Measurements from ENCODE around the gene FLNB.
"Not testable (repeated sequence)": the region's sequence is repeated elsewhere in the genome, so short reads cannot be mapped to it uniquely, and the experiment has no call there.

The FLNB gene

DNA sequence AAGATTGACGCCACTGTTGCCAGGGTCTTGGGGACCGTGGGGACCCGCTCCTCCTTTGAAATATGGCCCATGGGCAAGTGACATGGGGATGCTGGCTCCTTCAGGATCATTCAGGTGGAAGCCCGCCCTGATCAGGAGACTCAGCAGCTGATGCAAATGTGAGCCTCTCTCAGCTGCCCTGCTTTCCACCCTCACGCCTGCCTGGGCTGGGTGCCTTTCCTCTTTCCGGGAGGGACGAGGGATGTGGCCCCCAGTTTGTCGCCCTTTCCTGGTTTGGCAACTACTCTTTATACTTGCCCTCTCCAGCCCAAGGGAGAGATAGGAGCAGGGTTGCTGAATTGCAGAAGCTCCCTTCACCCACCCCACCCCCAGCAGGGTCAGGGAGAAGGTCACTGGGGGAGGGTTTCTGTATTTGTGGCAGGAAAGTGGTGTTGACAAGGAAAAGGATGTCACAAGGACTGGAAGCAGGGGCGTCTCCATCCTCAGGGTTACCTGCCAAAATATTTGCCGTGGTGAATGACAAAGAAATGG is 180.8 kb downstream of the FLNB start:
- DNase-seq = no peak

DNA sequence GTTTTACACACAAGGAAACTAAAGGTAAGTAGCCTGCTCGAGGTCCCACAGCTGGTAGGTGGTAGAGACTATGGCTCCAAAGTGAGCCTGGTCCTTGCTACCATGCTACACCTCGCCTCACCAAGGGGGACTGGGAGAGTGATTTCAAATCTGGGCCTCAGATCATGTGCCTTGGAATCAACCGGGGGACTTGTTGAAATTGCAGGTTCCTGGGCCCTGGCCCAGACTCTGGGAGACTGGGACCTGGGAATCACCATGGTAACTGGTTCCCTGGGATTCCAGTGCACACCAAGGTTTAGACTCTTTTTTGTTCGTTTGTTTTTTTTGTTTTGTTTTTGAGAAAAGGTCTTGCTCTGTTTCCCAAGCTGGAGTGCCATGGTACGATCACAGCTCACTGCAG is 181.5 kb downstream of the FLNB start:
- no peak for DNase-seq

DNA sequence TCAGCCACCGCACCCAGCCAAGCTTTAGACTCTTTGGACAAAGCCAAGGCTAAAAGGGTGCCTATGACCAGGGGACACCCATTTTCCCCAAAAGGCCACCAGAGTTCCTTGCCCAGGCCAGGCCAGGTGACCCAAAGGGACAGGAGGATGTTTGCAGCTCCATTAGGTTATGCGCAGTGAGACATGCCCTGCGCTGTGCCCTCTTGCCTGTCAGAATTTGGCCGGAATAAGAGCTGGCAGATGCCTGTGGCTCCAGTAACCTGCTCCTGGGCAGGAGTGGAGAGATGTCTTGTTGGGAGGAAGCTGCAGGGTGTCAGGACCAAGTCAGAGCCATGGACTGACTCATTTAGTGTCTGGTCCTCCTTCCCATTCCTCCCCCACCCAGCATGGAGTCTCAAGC is 182.1 kb downstream of the FLNB start:
- no peak for DNase-seq

DNA sequence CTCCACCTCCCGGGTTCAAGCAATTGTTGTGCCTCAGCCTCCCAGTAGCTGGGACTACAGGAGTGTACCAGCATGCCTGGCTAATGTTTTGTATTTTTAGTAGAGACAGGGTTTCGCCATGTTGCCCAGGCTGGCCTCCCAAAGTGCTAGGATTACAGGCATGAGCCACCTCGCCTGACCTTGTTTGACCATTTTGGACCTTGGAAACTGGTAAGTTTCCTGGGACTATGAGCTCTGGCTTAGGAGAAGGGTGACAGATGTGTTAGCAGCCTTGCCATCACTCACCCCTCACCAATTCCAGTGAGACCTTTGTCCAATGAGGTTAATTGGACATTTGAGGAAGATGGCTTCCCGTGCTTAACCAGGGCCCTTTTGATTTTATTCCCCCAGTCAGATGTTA is 182.7 kb downstream of the FLNB start:
- DNase-seq = no peak

DNA sequence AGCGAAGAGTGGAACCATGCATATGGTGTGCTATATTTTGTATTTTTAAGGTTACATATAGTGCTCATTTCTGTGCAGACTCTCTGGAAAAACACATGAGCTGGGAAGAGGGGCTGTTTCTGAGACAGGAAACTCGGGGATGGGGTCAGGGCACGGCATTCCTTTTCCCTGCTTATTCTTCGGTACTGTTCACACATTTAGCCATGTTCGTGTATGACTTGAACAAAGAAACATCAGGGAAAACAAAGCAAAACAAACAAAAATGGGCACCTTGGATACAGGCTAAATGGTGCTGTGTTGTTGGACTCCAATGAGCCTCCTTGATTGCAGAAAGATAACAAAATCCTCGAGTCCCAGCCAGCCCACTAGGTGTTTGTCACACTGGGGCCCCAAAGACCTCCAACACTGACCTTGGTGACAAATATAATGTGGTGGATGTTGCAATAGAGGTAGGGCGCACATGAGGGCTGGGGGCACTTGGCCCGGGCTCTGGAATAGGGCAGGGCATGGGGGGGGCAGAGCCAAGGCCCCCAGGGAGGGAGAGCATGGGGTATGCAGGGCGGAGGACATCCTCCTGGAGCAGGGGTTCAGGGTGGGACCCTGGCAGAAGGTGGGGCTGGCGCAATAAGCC is 183.3 kb downstream of the FLNB start:
- no peak for DNase-seq

DNA sequence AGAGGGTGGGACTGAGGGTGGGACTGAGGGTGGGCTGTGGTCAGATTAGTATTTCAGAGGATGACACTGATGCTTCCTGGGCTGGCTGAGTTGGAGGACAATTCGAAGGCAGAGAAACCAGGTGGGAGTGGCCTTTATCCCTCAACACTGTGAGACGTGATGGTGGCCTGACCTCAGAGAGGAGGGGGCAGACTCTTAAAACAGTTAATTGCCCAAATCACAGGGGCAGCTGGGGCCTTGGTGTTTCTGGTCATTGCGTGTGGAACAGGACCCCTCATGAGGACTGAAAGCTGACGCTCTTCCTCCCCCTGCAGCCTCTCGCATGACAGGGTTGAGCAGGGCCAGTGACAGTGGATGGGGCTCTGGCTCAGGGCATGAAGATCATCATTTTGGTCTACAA is 183.8 kb downstream of the FLNB start:
- DNase-seq = no peak

DNA sequence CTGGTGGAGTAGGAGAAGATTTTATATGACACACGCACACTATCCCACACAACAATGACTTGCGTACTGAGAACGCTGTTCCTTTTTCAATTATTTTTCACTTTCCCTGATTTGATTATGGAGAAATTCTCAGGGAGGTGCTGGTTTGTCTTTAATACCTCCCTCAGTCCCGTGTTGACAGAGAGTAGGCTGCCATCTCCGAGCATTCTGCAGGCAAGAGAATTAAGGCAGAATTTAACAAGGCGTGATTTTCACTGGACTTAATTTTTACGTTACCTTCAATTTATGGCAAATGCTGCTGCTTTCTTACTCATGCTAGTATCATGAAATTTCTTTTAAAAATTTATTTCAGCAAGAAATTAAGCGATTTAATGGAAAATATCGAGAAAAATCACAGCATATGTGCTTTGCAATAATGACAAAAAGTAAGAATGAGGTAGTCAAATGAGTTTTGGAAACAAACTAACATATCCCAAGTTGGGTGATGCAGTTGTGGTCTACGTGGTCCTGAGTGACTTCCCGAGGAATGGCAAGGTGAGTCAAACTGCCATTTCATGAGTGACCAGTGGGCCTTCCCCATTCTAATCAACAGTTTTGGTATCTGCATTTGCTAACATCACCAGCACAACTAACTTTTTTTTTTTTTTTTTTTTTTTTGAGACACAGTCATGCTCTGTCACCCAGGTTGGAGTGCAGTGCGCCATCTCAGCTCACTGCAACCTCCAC is 185.6 kb downstream of the FLNB start:
- DNase-seq = no peak

DNA sequence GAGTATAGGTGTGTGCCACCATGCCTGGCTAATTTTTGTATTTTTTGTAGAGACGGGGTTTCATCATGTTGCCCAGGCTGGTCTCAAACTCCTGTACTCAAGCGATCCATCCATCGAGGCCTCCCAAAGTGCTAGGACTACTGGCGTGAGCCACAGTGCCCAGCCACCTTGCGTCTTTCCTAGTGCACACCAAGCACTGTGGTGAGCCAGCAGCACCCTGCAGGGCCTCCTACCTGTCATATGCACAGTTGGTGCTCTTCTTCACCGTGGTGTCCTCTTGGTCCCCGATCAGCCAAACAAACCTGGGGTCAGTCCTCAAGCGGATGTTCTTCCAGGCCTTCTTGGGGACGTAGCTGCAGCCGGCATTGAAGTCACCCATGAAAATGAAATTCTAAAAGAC is 189.4 kb downstream of the FLNB start:
- DNase-seq = no peak

DNA sequence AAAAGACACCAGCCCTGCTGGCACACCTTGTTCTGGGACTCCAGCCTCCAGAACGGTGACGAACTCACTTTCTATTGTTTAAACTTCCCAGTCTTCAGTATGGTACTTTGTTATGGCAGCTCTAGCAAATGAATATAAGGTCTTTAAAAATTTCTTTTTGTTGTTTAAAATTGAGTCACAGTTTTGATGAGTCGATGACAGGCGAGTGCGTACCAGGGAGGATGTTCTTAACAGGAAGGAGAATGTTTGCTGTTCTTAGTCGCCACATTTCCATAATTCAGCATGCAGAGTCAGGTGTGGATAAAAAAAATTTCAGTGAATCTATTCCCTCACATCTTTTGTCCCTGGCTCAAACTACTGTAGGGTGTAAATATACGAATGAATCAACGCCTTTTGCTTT is 190.1 kb downstream of the FLNB start:
- no peak for DNase-seq

DNA sequence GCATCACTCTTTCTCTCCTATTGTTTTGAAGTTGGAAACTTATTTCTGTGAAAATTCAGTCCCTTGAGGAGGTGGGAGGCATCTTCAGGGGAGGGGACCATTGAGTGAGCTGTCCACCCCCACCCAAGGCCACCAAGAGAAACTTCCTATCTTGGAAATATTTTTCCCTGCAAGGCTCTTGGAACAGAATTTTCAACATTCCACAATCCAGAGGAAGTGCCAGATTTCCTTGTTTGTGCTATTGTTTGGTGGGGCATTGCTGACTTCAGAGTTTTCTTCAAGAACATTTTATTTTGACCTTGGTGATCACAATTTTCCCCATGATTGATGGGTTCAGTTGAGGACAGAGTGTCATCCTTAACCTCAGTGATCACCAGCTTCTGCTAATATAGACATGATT is 190.6 kb downstream of the FLNB start:
- no peak for DNase-seq

DNA sequence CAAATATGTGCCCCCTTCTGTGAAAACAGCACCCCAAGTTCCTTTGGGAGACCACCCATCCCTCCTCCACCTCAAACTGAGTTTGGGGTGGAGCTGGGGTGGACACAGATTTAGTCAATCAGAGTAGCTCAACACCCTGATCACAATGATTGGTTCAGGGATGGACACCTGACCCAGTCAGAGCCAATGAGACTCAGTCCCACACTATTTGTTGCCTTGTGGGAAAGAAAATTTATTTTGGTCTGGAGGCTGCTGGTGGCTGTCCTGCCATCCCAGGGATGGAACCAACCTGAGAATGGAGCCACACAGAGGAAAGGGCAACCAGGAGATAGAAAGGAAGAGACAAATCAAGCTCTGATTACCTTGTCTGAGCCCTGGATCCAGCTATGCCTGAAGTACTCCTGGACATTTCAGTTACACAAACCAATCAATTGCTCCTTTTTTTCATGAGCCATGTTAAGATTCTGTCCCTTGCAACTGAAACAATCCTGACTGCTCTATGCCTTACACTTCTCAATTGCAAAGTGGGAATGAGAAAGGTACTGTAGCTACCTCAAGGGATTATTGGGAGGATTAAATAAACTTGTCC is 192.0 kb downstream of the FLNB start:
- no peak for DNase-seq

DNA sequence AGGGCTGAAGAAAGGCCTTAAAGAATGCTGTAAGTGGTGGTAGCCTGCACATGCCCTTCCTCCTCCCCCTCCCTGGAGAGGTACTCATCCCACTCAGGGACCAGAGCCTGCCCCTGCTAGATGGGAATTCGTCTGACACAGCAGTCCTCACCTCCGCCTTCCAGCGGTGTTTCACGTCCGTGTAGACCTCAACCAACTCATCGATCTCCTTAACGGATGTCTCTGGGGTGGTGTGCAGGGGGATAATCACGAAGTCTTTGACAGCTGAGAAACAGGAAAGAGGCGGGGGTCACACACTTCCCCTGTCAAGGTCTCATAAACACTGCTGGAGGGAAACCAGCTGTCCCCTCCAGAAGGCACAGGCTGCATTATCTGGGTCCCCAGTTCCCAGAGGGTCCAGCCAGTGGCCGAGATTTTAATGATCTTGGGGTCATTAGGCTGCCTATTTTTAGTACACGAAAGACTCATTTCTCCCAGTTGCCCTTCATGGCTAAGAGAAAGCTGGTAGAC is 192.7 kb downstream of the FLNB start:
- DNase-seq = no peak

DNA sequence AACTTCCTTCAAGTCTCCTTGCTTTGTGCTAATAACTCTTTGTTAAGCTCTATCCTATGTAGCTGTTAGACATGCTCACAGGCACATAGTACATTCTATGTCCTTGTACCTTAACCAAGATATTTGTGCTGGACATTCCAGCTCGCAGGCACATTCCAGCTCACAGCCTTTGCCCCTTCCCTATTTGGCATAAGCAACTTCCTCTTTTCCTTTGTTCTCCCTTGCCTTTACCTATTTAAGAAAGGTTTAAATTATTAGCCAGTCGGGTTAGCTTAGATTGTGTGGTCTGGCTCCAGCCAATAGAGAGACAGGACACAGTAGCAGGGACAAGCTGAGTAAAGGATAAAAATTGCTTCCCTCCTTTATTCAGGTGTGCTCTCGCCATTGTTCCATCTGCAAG is 193.2 kb downstream of the FLNB start:
- not testable (repeated sequence) for DNase-seq

DNA sequence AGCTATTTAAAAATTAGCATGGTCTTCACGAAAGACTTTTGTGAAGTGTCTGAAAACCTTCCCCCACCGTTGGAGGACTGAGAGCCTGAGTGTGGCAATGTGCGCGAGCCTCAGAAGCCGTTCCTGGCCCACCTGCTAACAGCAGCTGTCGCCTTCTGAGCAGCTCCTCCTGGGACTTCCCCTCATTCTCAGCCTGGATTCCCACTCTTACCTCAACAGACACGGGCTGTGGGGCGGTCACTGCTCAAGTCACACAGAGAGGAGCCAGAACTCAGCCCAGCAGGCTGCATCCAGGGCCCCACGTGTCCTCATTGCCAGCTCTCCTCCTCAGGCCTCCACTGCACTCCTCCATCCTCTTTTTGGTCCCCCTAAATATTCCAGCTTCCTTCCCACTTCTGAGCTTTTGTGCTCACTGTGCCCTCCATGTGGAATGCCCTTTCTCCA is 194.7 kb downstream of the FLNB start:
- no peak for DNase-seq

DNA sequence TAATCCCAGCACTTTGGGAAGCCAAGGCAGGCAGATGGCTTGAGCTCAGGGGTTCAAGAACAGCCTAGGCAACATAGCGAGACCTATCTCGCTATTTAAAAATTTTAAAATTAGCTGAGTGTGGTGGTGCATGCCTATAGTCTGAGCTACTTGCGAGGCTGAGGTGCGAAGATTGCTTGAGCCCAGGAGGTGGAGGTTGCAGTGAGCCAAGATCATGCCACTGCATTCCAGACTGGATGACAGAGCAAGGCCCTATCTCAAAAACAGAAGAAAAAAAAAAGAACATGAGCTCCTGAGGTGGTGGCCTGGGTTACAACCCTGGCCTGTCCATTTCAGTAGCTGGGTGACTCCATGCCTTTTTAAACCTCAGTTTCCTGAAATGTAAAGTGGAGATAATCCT is 195.3 kb downstream of the FLNB start:
- no peak for DNase-seq

DNA sequence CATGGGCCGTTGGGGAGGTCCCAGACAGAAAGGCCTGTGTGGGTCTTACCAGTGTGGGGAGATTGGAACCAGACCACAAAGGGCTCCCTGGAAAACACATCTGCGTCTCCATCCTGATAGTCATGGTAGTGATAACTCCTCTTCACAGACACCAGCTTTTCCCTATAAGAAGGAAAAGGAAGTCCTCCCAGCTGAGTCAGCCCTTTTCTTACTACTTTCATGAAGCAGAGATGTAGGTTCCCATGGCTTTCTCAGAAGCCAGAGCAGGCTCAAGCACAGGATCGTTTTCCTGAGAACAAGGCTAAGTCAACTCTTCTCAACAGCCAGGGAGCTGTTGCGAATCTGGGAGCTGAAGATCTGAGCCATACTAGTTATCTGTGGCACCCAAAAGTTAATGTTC is 196.5 kb downstream of the FLNB start:
- no peak for DNase-seq

DNA sequence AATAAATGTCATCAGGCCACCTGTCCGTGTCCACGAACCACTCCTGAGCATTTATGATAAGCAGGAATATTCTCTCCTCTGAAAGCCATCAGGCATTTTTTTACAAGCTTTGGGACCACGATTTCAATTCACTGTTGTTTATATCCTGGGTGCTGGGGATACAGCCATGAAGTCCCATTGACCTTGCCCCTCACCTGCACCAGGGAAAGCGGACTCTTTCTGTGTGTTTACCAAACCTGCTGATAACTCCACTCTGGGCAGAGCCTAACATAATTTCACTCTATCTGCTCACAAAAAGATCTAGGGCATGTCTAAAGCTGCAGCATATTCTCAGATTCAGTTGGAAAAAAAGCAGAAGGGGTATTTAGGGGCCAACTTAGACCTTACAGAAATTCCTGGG is 197.8 kb downstream of the FLNB start:
- DNase-seq = no peak

DNA sequence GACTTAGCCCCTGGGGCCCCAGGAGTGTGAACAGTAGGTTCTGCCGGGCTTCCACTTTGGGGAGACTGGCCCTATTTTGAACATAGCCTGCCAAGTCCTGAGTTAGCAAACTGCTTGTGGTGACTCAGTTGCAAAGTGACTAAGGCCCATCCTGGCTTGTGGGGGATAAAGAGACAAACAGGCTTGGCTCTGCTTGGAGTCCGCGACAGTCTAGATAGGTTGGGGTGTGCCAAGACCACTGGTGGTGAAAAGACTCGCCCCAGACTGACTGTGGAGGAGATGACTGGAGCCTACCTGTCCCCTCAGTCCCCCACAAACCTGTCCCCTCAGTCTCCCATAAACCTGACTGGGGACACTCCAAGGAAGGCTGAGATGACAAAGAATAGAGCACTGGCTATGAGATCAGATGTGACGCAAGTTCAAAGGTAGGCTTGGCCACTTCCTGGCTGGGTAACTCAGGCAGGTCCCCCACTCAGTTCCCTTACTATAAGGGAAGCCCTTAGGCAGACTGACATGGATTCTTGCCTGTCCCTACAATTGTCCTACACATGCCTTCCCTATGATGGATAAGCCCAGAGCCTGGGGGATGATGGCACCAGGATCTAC is 198.3 kb downstream of the FLNB start:
- no peak for DNase-seq

DNA sequence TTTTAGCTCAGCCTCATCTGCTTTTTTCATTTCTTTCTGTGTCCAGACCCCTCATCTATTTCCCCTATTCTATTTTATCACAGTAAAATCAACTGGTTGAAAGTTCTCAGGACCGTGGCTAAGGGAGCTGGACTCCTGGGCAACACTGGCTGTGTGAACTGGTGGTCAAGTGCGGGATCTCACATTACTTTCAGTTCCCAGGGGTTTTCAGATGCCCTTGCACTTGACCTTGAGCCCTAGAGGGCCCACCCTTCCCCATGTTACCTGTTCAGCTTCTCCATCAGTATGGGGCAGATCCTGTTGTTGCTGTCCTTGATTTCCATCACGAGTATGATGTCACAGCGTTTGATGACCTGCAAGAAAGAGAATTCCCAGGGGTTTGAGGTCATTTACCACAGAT is 199.7 kb downstream of the FLNB start:
- DNase-seq = no peak

DNA sequence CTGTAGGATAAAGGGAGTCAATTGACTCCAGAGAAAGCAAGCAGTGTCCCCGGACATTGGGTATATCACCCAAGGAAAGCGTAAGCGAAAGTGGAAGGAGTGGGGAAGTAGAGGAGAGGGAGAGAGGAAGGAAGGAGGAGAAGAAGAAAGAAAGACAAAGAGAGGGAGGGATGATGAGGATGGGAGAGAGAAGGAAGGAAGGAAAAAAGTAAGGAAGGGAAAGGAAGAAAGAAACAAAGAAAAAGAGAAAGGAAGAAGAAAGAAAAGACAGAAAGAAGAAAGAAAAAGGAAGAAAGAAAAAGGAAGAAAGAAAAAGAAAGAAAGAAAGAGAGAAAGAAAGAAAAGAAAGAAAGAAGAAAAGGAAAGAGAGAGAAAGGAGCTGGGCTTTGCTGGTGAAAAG is 201.7 kb downstream of the FLNB start:
- no peak for DNase-seq

DNA sequence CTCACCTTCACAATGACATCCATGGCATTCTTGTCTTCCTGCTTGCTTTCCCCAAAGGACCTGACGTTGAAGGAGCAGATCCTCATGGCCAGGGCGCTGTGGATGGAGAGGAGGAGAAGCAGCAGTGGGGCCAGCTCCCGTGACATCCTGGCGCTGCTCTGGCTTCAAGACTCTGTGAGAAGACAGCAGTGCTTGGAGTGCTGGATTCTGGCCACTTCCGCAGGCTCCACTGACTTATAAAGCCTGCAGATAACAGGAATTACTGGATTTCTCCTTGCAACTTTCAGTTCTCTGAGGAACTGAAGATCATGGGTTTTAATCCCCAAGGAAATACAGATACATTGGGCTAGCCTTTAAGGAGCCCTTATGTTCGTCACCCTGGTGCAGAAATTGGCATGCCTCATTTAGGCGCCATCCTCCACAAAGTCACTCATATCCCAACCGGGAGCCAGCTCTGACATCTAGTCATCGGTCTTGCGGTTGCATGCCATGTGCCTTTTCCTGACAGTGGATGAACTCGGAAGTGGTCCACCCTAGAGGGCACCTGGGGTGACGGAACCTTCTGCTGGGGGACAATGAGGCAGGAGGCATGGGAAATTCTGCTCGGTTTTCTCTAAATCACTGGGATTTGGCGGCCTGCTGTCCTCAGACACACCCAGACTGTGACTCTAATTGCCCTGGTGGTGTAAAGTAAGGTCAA is 202.7 kb downstream of the FLNB start, which contains the start of gene DNASE1L3:
TSS of gene DNASE1L3 (minus strand) at position 212 of the 700 bp plus-strand sequence. CDS start at position 146, 66 bp downstream.
- no peak for DNase-seq

DNA sequence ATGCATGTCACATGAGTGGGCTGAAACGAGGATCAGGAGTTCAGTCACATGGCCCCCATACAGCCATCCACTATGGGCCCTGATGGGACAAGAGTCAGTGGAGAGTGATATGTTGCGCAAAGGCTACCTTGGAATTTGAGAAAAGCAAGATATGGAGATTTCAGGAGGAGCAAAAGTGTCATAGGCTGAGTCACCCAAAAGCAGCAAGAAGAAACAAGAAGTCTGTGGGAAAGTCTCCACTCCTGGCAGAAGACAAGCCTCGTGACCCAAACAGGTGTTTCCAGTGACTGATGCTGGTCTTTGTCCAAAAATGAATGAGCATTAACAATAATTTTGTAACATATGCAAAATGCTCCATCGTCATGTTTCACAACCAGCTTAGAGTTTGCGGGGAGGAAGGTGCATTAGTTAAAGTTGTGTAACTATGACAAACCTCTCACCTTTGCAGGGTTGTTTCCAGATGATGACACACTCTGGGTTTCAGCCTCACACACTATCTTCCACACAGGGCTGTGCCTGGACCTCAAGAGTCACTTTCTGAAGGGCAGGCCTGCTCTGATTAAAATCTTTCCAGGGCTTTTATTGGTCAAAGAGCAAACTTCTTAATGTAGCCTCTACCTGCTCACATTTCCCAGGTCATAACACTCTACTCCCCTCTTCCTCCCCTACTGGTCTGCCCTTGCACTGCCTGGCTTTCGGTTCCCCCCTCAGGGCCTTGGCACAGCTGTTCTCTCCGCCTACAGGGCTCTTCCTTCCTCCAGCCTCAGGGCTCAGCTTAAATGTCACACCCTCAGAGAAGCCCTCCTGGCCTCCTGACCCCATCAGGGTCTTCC is 206.5 kb downstream of the FLNB start:
- no peak for DNase-seq

Data from NCI-H748 treated with DMSO at 0.1 percent for 48 hours (cell line).